Nephron (organoid): ENCODE measurements around the gene OR2Y1.

Source experiments
- H3K27ac Mint-ChIP-seq, 3 experiments: 2 replicates each; pipeline ENCODE4 v1.8.0; 2020; ENCODE audit warnings: mixed read lengths in 3 of 3, mild to moderate bottlenecking in 2 of 3, moderate library complexity in 1 of 3
- H3K27me3 Mint-ChIP-seq: 2 replicates; pipeline ENCODE4 v1.8.0; 2021; ENCODE audit warnings: low read depth, mild to moderate bottlenecking, moderate library complexity, mixed read lengths
- H3K36me3 Mint-ChIP-seq: 2 replicates; pipeline ENCODE4 v1.8.0; 2020; ENCODE audit warnings: low read depth, mixed read lengths
- H3K4me1 Mint-ChIP-seq: 2 replicates; pipeline ENCODE4 v1.8.0; 2020; ENCODE audit warnings: mixed read lengths
- H3K4me3 Mint-ChIP-seq, 3 experiments: 2 replicates each; pipeline ENCODE4 v1.8.0; 2020; ENCODE audit warnings: mild to moderate bottlenecking in 3 of 3, mixed read lengths in 3 of 3, moderate library complexity in 2 of 3
- H3K9me3 Mint-ChIP-seq: 2 replicates; pipeline ENCODE4 v1.8.0; 2020; ENCODE audit warnings: mixed read lengths
- CTCF ChIP-seq, 3 experiments: fragments of 200-600 bp; sonication (generic); IDR thresholded peaks; one replicate each; pipeline ENCODE4 v1.5.0; 2021; ENCODE audit warnings: antibody characterized with exemption in 3 of 3; ENCODE audit not compliant: unreplicated experiment in 3 of 3

The OR2Y1 gene

GRCh38 chr5:180690562-180690961 is 49.3 kb downstream of the OR2Y1 start:
- Mint-ChIP-seq H3K4me1 (peaks cover 21% of the 10 kb centered on the region), H3K27ac (peak overlapping the region in 1 of 3 experiments; percentile 41), H3K4me3 (no peak overlapping the region), H3K27me3 (peaks cover 35% of the 10 kb centered on the region), H3K36me3 (no peaks in the 10 kb centered on the region), H3K9me3 (no peaks in the 10 kb centered on the region)
- no peak for TF ChIP-seq CTCF (IDR thresholded peaks at IDR 0.05; ENCODE audit: unreplicated experiment in 3 of 3)

- Mint-ChIP-seq H3K27me3 (peaks cover 40% of the 10 kb centered on the region), H3K4me1 (peaks cover 21% of the 10 kb centered on the region)
Observed at GRCh38 chr5:180689775-180690174, 50.1 kb downstream of the OR2Y1 start.

More at GRCh38 chr5:180689775-180690174, 50.1 kb downstream of the OR2Y1 start:
- Mint-ChIP-seq H3K36me3 (no peaks in the 10 kb centered on the region), H3K27ac (peak overlapping the region; percentile 1 to 82 (median 4)), H3K9me3 (no peaks in the 10 kb centered on the region), H3K4me3 (no peak overlapping the region)
- no peak for TF ChIP-seq CTCF (IDR thresholded peaks at IDR 0.05; ENCODE audit: unreplicated experiment in 3 of 3)
